ENCODE measurements around the gene DNA2. TPM values are rescaled to one million over a fixed set of nuclear protein-coding genes. Genes with fewer than 3 reads are reported as not detected.

The DNA2 gene
- total RNA-seq, 1 experiment from 2014 or later: 20.9 TPM

- no peak overlapping the region for H3K9ac ChIP-seq (ENCODE audit: low read length)
- no peaks in the 10 kb centered on the region for H3K9me3 ChIP-seq (ENCODE audit: control insufficient read depth in 1 of 2, insufficient read depth in 1 of 2, low read depth in 1 of 2, low read length in 2 of 2)
- no TSS peak for BruUV-seq (replicated peaks)
- H3K4me3 ChIP-seq (replicated peaks in 1 of 2; ENCODE audit: low read depth in 1 of 2, low read length in 2 of 2): no peak overlapping the region
- RAD21 ChIA-PET (ENCODE audit: low non-redundant PET in 1 of 2, low total read pairs in 2 of 2, uncharacterized antibody in 2 of 2, unreplicated experiment in 2 of 2): no interaction called here
- H3K4me1 ChIP-seq (ENCODE audit: control insufficient read depth in 1 of 2, insufficient read depth in 2 of 2, low read length in 2 of 2): no peaks in the 10 kb centered on the region
- CTCF ChIA-PET: no interaction called here
- POLR2A ChIA-PET: no interaction called here
- TF ChIP-seq EZH2 (IDR thresholded peaks at IDR 0.05) (no peak), FOSL1 (IDR thresholded peaks at IDR 0.05; ENCODE audit: low read depth) (no peak), CBX3 (IDR thresholded peaks at IDR 0.05; ENCODE audit: low read depth) (no peak), POLR2AphosphoS5 (IDR thresholded peaks at IDR 0.05; ENCODE audit: low read depth, low read length) (no peak), POLR2A (IDR thresholded peaks at IDR 0.05; ENCODE audit: borderline replicate concordance, extremely low read depth, insufficient read depth, insufficient read length) (no peak), CEBPB (IDR thresholded peaks at IDR 0.05; ENCODE audit: low read depth) (no peak)
- TF ChIP-seq, protein P1, sequence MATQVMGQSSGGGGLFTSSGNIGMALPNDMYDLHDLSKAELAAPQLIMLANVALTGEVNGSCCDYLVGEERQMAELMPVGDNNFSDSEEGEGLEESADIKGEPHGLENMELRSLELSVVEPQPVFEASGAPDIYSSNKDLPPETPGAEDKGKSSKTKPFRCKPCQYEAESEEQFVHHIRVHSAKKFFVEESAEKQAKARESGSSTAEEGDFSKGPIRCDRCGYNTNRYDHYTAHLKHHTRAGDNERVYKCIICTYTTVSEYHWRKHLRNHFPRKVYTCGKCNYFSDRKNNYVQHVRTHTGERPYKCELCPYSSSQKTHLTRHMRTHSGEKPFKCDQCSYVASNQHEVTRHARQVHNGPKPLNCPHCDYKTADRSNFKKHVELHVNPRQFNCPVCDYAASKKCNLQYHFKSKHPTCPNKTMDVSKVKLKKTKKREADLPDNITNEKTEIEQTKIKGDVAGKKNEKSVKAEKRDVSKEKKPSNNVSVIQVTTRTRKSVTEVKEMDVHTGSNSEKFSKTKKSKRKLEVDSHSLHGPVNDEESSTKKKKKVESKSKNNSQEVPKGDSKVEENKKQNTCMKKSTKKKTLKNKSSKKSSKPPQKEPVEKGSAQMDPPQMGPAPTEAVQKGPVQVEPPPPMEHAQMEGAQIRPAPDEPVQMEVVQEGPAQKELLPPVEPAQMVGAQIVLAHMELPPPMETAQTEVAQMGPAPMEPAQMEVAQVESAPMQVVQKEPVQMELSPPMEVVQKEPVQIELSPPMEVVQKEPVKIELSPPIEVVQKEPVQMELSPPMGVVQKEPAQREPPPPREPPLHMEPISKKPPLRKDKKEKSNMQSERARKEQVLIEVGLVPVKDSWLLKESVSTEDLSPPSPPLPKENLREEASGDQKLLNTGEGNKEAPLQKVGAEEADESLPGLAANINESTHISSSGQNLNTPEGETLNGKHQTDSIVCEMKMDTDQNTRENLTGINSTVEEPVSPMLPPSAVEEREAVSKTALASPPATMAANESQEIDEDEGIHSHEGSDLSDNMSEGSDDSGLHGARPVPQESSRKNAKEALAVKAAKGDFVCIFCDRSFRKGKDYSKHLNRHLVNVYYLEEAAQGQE (IDR thresholded peaks at IDR 0.05; ENCODE audit: low read depth): no peak
- no peaks in the 10 kb centered on the region for H3K9me2 ChIP-seq (ENCODE audit: insufficient read depth)
- H3K27me3 ChIP-seq (ENCODE audit: insufficient read depth, low read length): no peaks in the 10 kb centered on the region
- intact Hi-C loops (cut with micrococcal nuclease): no loop called here
- H2AFZ ChIP-seq (ENCODE audit: low read depth, low read length, poor library complexity, severe bottlenecking): no peak overlapping the region
- no peak overlapping the region for H3K27ac ChIP-seq (ENCODE audit: low read depth, low read length)
- H3K36me3 ChIP-seq (ENCODE audit: control insufficient read depth in 1 of 2, insufficient read depth in 2 of 2, low read length in 2 of 2): peaks cover 26 to 28% of the 10 kb centered on the region in 2 experiments
- no peak overlapping the region for H3K4me2 ChIP-seq (ENCODE audit: low read length)
- H3K79me2 ChIP-seq (ENCODE audit: insufficient read depth, low read length): peaks cover 30% of the 10 kb centered on the region
- no peak for DNase-seq (ENCODE audit: low read depth, low spot score)
- ATAC-seq: no peak
- no peaks in the 10 kb centered on the region for H4K20me1 ChIP-seq (ENCODE audit: insufficient read depth)
Observed at GRCh38 chr10:68463365-68464093, 8.2 kb downstream of the DNA2 start.

All from HCT116 (cell line).